ENCODE data around the gene TMEM272.

- TF ChIP-seq POLR2A (IDR thresholded peaks at IDR 0.05; ENCODE audit: low read depth, low read length) (no peak), TAF1 (IDR thresholded peaks at IDR 0.05; ENCODE audit: borderline replicate concordance, low read depth, low read length) (no peak)
Measured at GRCh38 chr13:51801631-51802099, 43.3 kb downstream of the TMEM272 start.

All from GM12892 (cell line).